HG03039 (cell line): ENCODE data around the gene HAS3.
"Not testable (repeated sequence)": the region's sequence is repeated elsewhere in the genome, so short reads cannot be mapped to it uniquely, and the experiment has no call there.

Experiments
- ATAC-seq: cut with Tn5 transposase; IDR thresholded peaks from one replicate; pipeline ENCODE4 v1.9.1; 2021; ENCODE audit warnings: mild to moderate bottlenecking, moderate library complexity; ENCODE audit not compliant: unreplicated experiment

HAS3 gene

DNA sequence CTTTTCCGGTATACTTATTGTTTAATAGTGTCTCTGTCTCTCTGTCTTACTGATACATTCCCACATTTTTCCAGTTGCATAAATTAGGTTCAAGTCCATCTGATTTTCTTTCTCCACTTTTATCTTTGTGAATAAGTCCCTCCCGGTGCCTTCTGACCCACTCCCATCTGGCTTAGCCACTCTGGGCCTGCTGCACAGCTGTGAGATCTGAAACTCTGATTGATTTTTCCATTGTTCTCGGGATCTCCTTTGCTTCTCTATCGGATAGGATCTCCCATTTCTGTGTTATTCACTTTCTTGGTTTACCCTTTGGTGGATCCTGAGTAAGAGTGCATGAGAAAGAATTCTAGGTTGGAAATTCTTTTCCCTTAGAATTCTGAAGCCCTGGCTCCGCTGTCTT is 35.6 kb downstream of the HAS3 start:
- ATAC-seq = no peak

DNA sequence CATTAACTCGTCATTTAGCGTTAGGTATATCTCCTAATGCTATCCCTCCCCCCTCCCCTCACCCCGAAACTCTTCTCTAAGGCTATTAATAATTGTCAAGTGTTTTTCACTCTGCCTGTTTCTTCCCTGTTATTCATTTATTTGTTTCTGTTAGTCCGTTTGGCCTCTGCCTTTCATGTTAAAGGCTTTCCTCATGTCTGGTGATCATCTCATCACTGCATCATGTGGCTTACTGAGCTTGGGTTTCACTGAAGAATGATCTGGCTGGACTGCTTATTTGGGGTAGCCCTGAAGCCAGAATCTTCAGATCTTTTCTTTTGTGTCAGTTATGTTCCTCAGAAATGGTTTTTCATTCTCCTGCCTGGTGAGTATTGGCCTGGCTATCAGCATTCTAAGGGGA is 36.5 kb downstream of the HAS3 start:
- no peak for ATAC-seq

DNA sequence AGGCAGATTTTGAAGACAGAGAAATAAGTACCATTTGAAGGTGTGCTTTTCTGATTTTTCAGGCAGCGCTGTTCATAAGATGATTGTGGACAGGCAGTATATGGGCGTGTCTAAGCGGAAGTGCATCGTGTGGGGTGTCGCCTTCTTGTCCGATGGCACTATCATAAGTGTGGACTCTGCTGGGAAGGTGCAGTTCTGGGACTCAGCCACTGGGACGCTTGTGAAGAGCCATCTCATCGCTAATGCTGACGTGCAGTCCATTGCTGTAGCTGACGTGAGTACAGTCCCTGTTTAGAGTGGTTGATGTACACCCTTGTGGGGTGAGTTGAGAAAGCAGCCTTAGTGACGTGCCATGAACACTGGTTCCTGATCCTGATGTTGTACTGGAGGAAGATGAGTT is 37.7 kb downstream of the HAS3 start:
- ATAC-seq = no peak

DNA sequence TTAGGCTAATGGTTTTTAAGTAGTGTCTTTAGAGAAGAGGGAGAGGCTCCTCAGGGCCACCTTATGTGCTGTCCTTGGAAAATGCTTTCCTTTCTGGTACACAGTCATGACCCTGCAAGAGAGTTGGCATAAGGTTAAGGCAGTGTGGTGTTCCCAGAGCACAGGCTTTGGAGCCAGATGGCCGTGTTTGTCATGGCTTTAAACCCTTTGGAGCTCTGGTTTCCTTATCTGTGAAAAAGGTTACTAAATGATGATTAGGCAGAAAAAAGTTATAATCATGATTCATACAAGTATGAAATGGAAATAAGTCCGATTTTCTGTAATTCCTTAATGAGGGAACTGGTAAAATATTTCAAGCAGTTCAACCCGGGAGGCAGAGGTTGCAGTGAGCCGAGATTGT is 40.2 kb downstream of the HAS3 start:
- ATAC-seq = no peak

DNA sequence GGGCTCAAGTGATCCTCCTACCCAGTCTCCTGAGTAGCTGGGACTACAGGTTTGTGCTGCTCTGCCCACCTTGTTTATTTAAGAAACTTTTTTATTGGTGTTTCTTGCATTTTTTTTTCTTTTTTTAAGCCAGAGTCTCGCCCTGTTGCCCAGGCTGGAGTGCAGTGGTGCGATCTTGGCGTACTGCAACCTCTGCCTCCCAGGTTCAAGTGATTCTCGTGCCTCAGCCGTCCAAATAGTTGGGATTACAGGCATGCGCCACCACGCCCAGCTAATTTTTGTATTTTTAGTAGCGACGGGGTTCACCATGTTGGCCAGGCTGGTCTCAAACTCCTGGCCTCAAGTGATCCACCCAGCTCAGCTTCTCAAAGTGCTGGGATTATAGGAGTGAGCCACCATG is 44.2 kb downstream of the HAS3 start:
- not testable (repeated sequence) for ATAC-seq

DNA sequence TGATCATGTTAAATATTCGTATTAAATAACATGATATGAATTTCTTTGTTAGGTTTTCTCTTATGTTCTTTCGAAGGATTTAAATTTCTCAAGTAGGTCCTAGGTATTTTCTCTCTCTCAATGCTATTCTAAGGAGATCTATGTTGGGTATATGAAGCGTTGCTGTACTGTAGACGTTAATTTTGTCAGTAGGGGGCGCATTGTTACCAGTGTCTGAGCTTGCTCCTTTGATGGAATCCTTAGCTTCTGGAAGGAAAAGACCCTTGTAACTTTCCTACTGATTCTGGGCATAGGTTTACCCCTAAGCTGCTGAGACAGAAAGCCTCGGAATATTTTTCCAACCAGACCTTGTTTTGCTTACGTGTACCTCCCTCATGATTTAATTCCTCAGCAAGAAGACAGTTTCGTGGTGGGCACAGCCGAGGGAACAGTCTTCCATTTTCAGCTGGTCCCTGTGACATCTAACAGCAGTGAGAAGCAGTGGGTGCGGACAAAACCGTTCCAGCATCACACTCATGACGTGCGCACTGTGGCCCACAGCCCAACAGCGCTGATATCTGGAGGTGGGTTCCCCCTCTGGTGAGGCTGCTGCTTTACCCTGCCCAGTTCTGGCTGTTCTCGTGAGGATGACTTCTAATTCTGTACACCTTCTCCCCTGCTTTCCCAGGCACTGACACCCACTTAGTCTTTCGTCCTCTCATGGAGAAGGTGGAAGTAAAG is 44.9 kb downstream of the HAS3 start:
- no peak for ATAC-seq

DNA sequence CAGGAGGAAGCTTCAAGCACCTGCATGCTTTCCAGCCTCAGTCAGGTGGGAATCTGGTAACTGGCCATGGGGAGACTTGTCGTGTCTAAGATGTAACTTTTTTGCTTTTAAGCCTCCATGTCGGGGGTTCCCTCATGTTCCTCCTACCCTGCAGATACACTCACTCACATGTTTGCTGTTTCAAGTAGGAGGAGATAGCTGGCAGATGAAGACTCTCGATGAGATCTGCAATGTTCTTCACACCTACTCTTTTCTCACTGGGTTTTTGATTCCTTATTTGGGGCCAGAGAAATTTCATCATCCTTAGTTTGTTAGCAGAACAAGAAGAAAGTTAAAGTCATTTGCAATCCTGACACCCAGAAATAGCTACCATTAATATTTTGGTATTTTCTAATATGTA is 51.7 kb downstream of the HAS3 start:
- no peak for ATAC-seq

DNA sequence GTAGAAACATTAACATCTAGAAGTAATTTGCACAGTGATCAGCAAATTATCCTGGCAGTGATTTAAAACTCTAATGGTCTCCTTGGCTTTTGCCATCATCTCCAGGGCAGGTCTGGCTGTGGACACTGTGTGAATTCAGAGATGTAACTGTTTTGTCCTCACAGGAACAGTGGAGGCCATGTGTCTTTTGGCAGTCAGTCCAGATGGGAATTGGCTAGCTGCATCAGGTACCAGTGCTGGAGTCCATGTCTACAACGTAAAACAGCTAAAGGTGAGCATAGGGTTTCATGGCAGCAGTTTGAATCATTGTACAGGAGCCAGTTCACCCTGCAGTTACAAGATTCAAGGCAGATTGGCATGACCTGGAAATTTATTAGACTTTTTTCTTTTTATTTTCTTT is 54.7 kb downstream of the HAS3 start:
- ATAC-seq = no peak

DNA sequence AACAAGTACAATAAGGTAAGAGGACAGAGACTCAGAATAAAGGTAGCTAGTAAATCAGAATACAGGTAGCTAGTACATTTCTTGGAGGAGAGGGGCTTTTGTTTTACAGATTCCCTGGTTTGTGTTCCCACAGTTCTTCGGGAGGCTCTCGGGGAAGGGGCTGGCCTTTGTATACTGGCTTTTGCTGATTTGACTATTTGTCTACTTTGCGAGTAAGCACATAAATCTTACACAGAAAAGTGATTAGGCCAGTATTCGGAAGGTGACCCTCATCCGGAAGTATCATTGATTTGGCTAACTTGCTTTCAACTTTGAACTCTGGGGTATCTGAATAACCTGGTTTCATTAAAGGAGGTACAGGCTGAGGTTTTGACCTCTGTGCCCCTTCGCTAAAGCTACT is 60.1 kb downstream of the HAS3 start:
- ATAC-seq = no peak

DNA sequence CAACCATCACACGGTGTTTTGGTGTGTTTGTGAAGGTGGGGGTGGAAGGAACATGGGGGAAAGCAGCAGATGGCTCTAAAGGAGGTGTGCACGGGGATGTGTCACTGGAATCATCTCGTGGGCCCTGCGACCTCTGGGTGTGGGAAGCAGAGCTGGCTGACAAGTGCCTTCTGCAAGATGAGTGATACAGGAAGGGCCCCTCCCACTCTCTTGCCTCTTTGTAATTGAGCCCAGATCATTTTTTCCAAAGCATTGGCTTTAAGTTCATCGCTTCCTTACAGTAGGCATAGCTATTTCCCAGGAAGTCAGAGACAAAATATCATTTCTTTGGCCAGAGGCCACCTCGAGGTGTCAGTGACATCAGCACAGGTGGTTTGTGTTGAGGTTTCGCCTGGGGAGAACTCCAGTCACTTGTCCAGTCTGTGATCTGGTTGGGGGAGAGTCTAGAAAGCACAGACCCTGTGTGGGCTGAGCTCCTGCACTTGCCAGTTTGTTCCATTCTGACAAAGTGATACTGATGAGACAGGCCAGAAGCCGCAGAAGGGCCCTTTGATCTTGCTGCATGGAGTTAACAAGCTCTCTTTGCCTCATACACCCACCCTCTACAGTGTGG is 60.9 kb downstream of the HAS3 start:
- ATAC-seq = no peak

DNA sequence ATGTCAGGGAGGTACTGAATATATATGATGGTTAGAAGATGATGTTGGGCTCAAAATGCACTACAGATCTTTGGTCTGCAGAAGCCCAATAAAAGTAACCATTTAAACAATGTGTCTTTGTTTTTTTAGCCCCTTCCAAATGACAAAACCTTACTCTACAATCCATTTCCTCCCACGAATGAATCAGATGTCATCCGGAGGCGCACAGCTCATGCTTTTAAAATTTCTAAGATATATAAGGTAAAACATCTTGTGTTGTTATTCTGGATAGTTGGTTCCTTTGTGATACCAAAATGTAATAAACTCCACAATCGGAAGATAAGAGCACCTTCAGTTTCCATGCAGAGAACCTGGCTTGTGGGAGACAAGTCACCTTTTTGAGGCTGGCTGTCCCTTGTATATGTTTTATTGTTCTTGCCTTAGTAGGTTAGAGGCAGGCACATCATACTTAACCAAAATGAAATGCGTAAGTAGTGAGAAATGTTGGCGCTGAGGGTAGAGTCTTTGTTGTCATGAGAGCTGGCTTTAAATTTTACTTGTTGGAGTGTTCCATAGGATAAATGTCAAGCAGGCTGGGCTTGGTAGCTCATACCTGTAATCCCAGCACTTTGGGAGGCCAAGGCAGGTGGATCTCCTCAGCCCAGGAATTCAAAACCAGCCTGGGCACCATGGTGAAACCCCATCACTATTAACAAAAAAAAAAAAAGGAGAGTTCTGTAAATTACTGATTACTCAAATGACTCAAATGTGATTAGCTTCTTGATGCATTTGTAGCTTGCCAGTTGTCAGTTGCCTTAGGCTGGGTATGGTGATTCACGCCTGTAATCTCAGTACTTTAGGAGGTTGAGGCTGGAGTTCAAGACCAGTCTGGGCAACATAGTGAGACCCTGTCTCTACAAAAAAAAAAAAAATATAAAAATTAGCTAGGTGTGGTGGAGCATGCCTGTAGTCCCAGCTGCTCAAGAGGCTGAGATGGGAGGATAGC is 61.8 kb downstream of the HAS3 start:
- no peak for ATAC-seq
